CD8-positive, alpha-beta memory T cell (primary cell): ENCODE results near the gene IRF9. TPM values are rescaled to one million over a fixed set of nuclear protein-coding genes. Genes with fewer than 3 reads are reported as not detected.
A peak's percentile ranks its signal among the peaks of the same experiment; 100 is the strongest.

Experiments
- CTCF ChIA-PET: fragments of 350-600 bp; sonication (Branson Sonifier 250); formaldehyde crosslinking; loops from one replicate; lab custom pipeline; 2021; ENCODE audit warnings: antibody characterized with exemption; lab: Charles Lee
- POLR2A ChIA-PET: fragments of 350-600 bp; sonication (Branson Sonifier 250); formaldehyde crosslinking; loops from one replicate; lab custom pipeline; 2021; ENCODE audit warnings: antibody characterized with exemption; lab: Charles Lee
- DNase-seq, 5 donors: peaks; one replicate each; pipeline versions ENCODE4 v3.0.0 to v3.0.0-alpha.2; 2020 to 2022; ENCODE audit warnings: mixed read lengths in 1 of 5
- H3K27ac ChIP-seq: one replicate; pipeline ENCODE4 v1.7.0; 2013; ENCODE audit warnings: low read depth, mild to moderate bottlenecking, low read length, moderate library complexity
- H3K27me3 ChIP-seq: 2 replicates; pipeline ENCODE4 v1.7.0; 2013; ENCODE audit warnings: low read length, mild to moderate bottlenecking; ENCODE audit not compliant: insufficient read depth, poor library complexity, severe bottlenecking
- H3K36me3 ChIP-seq: 2 replicates; pipeline ENCODE4 v1.7.0; 2013; ENCODE audit warnings: mild to moderate bottlenecking, low read length, moderate library complexity; ENCODE audit not compliant: insufficient read depth
- H3K4me1 ChIP-seq: 2 replicates; pipeline ENCODE4 v1.7.0; 2013; ENCODE audit warnings: mild to moderate bottlenecking, low read length, moderate library complexity; ENCODE audit not compliant: insufficient read depth
- H3K4me3 ChIP-seq: 2 replicates; pipeline ENCODE4 v1.7.0; 2013; ENCODE audit warnings: mild to moderate bottlenecking, low read length
- H3K9me3 ChIP-seq: 2 replicates; pipeline ENCODE4 v1.7.0; 2013; ENCODE audit warnings: mild to moderate bottlenecking, low read length
- H3K27ac Mint-ChIP-seq, 8 donors: one replicate each; pipeline ENCODE4 v1.8.0; 2020 to 2021; ENCODE audit warnings: mixed read lengths in 8 of 8, mild to moderate bottlenecking in 6 of 8, inconsistent platforms in 3 of 8, moderate library complexity in 3 of 8
- H3K27me3 Mint-ChIP-seq, 2 donors: one replicate each; pipeline ENCODE4 v1.8.0; 2020 to 2021; ENCODE audit warnings: mixed read lengths in 2 of 2, mild to moderate bottlenecking in 1 of 2, moderate library complexity in 1 of 2
- H3K36me3 Mint-ChIP-seq, 3 donors: one replicate each; pipeline ENCODE4 v1.8.0; 2020 to 2021; ENCODE audit warnings: mixed read lengths in 3 of 3, inconsistent platforms in 1 of 3, mild to moderate bottlenecking in 1 of 3
- H3K4me1 Mint-ChIP-seq, 3 donors: one replicate each; pipeline ENCODE4 v1.8.0; 2020 to 2021; ENCODE audit warnings: mixed read lengths in 3 of 3, inconsistent platforms in 1 of 3, mild to moderate bottlenecking in 1 of 3
- H3K4me3 Mint-ChIP-seq, 7 donors: one replicate each; pipeline ENCODE4 v1.8.0; 2020 to 2021; ENCODE audit warnings: mixed read lengths in 7 of 7, mild to moderate bottlenecking in 6 of 7, moderate library complexity in 4 of 7, inconsistent platforms in 2 of 7
- H3K9me3 Mint-ChIP-seq, 5 donors: one replicate each; pipeline ENCODE4 v1.8.0; 2020 to 2022; ENCODE audit warnings: mixed read lengths in 5 of 5, mild to moderate bottlenecking in 3 of 5, moderate library complexity in 2 of 5, inconsistent platforms in 1 of 5
- polyA plus RNA-seq: library from polyadenylated mRNA; unstranded; fragments of 300-500 nt; fragmentation: Illumina TruSeq; gene quantifications from one replicate; pipeline ENCODE4 v1.2.3, GENCODE V29; 2021
- total RNA-seq, 2 experiments: library from RNA; stranded (reverse); gene quantifications; one replicate each; pipeline ENCODE4 v1.2.3, GENCODE V29; 2021

Gene IRF9, protein sequence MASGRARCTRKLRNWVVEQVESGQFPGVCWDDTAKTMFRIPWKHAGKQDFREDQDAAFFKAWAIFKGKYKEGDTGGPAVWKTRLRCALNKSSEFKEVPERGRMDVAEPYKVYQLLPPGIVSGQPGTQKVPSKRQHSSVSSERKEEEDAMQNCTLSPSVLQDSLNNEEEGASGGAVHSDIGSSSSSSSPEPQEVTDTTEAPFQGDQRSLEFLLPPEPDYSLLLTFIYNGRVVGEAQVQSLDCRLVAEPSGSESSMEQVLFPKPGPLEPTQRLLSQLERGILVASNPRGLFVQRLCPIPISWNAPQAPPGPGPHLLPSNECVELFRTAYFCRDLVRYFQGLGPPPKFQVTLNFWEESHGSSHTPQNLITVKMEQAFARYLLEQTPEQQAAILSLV
- total RNA-seq: 10 to 100 TPM; 62.0 to 68.6 TPM
- 91.7 TPM for polyA plus RNA-seq

DNA sequence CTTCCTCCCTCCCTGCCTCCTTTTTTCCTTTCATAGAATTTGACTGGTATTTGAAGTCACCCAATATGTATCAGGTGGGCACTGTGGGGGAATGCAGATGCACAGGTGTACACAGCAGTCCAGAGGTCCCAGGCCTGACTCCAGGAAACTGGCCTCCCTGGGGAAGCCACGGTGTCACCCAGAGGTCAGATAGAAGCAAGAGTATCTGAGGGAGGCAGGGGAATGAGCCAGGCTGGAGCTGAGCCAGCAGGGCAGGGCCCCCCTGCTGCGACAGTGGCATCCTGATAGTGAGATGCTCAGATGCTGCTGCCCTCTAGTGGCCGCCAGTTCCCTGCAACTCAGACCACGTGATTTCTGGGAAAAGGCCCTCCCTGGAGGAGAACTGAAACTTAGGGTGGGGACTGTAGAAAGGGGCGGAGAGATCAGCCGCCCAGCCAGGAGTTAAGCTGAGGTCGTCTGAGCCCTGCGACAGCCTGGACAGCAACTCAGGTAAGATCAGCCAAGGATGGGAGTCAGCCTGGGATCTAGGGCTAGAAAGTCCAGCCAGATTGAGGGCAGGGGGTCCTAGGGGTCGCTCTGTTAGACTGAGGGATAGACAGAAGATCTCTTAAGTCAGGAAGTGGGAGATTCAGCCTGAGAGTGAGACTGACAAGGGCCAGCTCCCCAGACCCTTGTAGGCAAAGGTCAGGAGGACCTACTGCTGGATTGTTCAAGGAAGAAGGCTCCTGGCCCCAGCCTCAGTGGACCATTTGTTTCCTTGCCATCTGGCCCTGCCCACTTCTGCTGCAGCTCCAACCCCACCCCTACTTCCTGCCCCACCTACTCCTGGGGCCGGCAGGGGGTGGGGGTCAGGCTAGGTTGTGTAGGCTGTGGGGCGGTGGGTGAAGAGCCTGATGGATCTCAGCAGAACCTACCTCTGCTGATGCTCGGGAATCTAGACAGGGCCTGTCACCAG is at the start of gene IRF9:
Gene IRF9, plus strand, starts transcription at position 416 of the 955 bp plus-strand sequence. CDS start 880 bp downstream, outside the sequence.
- POLR2A ChIA-PET: interaction anchor here (0.5 to 2.5 kb wide), 15 partner anchors 10 to 289 kb away, joined by 3 to 23 read pairs (median 5); partner anchors contain the start of genes CHMP4A, DCAF11, EMC9 and IPO4
- H3K4me1 Mint-ChIP-seq: peaks cover 40 to 56% (median 49%) of the 10 kb centered on the region in 3 donors

DNA sequence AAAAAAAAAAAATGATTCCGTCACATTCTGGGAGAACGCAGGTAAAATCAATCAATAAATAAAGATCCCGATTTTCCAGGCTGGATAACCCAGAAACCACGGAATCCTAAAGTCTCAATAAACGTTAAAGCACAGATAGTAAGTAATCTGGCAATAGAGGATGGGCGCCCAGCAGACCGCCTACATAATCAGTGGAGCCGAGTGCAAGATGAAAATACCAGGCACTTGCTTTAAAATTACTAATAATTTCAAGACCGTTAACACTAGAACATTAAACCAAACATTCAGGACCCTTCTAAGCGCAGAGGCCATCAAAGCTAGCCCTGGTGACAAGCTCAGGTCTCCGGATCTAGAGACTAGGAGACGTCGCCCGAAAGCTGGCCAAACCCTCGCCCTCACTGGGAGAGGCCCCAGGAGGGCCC is 47.7 kb upstream of the IRF9 start:
- no peak for DNase-seq
- peaks cover 13% of the 10 kb centered on the region for H3K36me3 ChIP-seq
- Mint-ChIP-seq H3K9me3 (no peaks in the 10 kb centered on the region), H3K4me3 (peak overlapping the region; percentile 96 to 100 (median 98)), H3K27ac (peak overlapping the region; percentile 98 to 100 (median 99)), H3K4me1 (peaks cover 35 to 44% (median 41%) of the 10 kb centered on the region in 3 donors), H3K36me3 (peaks cover 0 to 40% (median 7%) of the 10 kb centered on the region in 3 donors), H3K27me3 (peaks cover 0 to 5% of the 10 kb centered on the region in 2 donors)
- POLR2A ChIA-PET: interaction anchor here (1.8 to 4.6 kb wide), 11 partner anchors 20 to 158 kb away, joined by 6 to 58 read pairs (median 22); partner anchors contain the start of genes CHMP4A, EMC9, IRF9 and PCK2
- H3K27me3 ChIP-seq: no peaks in the 10 kb centered on the region
- H3K4me3 ChIP-seq: peak overlapping the region; percentile 99
- no peaks in the 10 kb centered on the region for H3K9me3 ChIP-seq
- peak overlapping the region; percentile 98 for H3K27ac ChIP-seq
- CTCF ChIA-PET: interaction anchor here (0.8 to 4.4 kb wide), 10 partner anchors 9 to 194 kb away, joined by 3 to 34 read pairs (median 7); partner anchors contain the start of genes CIDEB, IRF9, PSME1 and PSME2
- peaks cover 39% of the 10 kb centered on the region for H3K4me1 ChIP-seq

More for the DNA sequence above, at the start of gene IRF9:
- H3K27me3 ChIP-seq: no peaks in the 10 kb centered on the region
- H3K9me3 ChIP-seq: no peaks in the 10 kb centered on the region
- peak; percentile 93 to 97 (median 96) for DNase-seq
- H3K27me3 Mint-ChIP-seq: peaks cover 0 to 3% of the 10 kb centered on the region in 2 donors
- CTCF ChIA-PET: interaction anchor here (0.7 to 5.2 kb wide), 40 partner anchors 10 to 280 kb away, joined by 3 to 50 read pairs (median 4); partner anchors contain the start of genes CHMP4A, DCAF11, DHRS1 and EMC9
- peaks cover 47% of the 10 kb centered on the region for H3K36me3 ChIP-seq
- peak within 1 kb of the TSS; percentile 84 to 100 (median 99) for H3K27ac Mint-ChIP-seq
- peak within 1 kb of the TSS; percentile 99 for H3K4me3 ChIP-seq
- H3K9me3 Mint-ChIP-seq: no peaks in the 10 kb centered on the region
- peak within 1 kb of the TSS; percentile 96 for H3K27ac ChIP-seq
- peak within 1 kb of the TSS; percentile 89 to 100 (median 98) for H3K4me3 Mint-ChIP-seq
- H3K4me1 ChIP-seq: peaks cover 41% of the 10 kb centered on the region
- H3K36me3 Mint-ChIP-seq: peaks cover 23 to 83% (median 28%) of the 10 kb centered on the region in 3 donors

DNA sequence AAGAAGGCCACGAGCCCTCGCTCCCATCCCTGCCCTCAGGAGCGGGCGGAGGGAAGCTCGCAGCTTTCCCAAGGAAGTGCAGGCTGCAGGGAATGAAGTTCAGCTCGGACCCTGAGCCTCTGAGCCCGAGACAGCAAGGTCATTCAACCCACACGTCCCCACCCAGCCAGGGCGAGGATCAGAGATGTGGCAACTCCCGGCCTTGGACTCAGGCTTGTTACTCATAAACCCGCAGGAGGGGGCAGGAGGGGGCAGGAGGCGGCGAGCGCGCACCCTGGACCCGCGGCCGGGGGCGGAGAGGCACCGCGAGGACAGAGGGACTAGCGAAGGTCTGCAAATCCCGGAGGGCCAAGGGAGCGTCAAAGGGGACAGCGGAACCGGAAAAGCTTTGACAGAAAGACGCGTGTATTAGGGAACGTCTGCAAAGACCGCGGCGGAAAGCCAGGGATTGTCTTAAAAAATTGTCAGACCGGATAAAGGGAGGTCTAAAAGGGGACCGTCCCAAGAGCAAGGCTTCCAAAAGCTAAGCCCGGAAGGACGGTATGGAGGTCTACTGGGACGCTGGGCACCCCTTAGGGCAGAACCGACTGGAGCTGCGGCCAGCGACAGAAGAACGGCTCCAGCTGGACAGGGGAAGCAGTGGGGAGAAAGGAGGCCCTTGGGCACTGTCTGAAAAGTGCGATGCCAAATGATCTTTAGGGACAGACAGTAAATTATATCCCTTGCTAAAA is 47.1 kb upstream of the IRF9 start:
- H3K9me3 ChIP-seq: no peaks in the 10 kb centered on the region
- DNase-seq: peak in 4 of 5 donors; percentile 69 to 88 (median 79)
- H3K4me3 ChIP-seq: peak overlapping the region; percentile 99
- H3K36me3 ChIP-seq: peaks cover 19% of the 10 kb centered on the region
- H3K27ac Mint-ChIP-seq: peak overlapping the region; percentile 98 to 100 (median 99)
- ChIA-PET CTCF (interaction anchor here (0.8 to 4.4 kb wide), 18 partner anchors 8 to 194 kb away, joined by 3 to 34 read pairs (median 6); partner anchors contain the start of genes CIDEB, EMC9, IRF9 and PSME1), POLR2A (interaction anchor here (0.7 to 4.6 kb wide), 19 partner anchors 12 to 317 kb away, joined by 3 to 58 read pairs (median 10); partner anchors contain the start of genes CHMP4A, DHRS1, EMC9 and IRF9)
- H3K9me3 Mint-ChIP-seq: no peaks in the 10 kb centered on the region
- peaks cover 0 to 5% of the 10 kb centered on the region in 2 donors for H3K27me3 Mint-ChIP-seq
- peaks cover 34% of the 10 kb centered on the region for H3K4me1 ChIP-seq
- peaks cover under 1 to 46% (median 13%) of the 10 kb centered on the region in 3 donors for H3K36me3 Mint-ChIP-seq
- H3K27me3 ChIP-seq: no peaks in the 10 kb centered on the region
- peak overlapping the region; percentile 98 for H3K27ac ChIP-seq
- peaks cover 31 to 39% (median 38%) of the 10 kb centered on the region in 3 donors for H3K4me1 Mint-ChIP-seq
- peak overlapping the region; percentile 96 to 100 (median 98) for H3K4me3 Mint-ChIP-seq

DNA sequence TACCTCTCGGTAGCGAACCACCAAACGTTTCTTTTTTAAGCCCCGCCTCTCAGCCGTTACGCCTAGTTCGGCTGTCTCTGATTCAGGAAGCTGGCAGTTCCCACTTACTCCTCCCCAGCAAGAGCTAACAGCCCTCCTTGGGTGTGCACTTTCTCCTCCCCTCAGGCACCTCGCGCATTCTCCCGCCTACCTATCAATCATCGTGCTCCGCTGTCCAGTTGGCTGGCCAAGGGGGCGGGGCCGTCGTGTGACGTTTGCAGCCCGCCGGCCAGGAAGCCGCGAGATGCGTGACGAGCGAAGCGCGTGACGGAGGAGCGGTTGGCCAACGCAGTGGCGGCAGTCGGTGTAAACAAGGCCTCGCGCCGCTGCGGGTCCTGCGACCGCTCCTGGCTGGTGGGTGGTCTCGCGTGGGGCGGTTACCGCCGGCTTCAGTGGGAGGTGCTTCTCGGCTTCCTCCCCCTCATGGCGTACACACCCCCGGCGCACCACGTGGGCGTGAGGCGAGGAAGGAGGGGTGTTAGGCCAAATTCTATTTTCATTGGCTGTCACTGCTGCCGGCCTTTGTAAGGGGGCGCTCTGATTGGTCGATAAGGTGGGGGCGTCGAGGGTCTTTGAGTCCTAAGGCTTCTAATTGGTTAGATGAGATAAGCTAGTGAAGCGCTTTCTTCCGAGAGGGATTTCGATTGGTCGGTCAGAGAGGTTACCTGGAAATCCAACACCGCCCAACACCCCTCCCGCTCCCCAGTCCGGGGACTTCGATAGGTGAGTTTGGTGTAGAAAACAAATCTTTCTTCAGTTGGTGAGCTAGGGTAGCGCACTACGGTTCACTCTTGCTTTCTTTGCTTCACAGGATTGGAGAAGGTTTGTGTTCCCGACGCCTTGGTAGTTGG is 46.3 kb upstream of the IRF9 start, which contains the start of the genes DCAF11 and NRL:
Gene DCAF11, plus strand, starts transcription at position 246 of the 890 bp plus-strand sequence. CDS start 818 bp downstream, outside the sequence.
Gene NRL, minus strand, starts transcription at position 418 of the 890 bp plus-strand sequence. CDS start 32,101 bp downstream, outside the sequence.
- CTCF ChIA-PET: interaction anchor here (0.8 to 4.4 kb wide), 23 partner anchors 8 to 327 kb away, joined by 3 to 34 read pairs (median 6); partner anchors contain the start of genes CHMP4A, CIDEB, EMC9 and IPO4
- DNase-seq: peak; percentile 97 to 100 (median 99)
- H3K4me1 ChIP-seq: peaks cover 28% of the 10 kb centered on the region
- no peaks in the 10 kb centered on the region for H3K27me3 ChIP-seq
- Mint-ChIP-seq H3K27me3 (peaks cover 0 to 5% of the 10 kb centered on the region in 2 donors), H3K27ac (peak within 1 kb of the TSS; percentile 98 to 100 (median 99)), H3K9me3 (no peaks in the 10 kb centered on the region), H3K36me3 (peaks cover 5 to 54% (median 19%) of the 10 kb centered on the region in 3 donors), H3K4me3 (peak within 1 kb of the TSS; percentile 96 to 100 (median 98)), H3K4me1 (peaks cover 30 to 37% (median 36%) of the 10 kb centered on the region in 3 donors)
- no peaks in the 10 kb centered on the region for H3K9me3 ChIP-seq
- POLR2A ChIA-PET: interaction anchor here (0.7 to 4.6 kb wide), 22 partner anchors 11 to 794 kb away, joined by 3 to 58 read pairs (median 6); partner anchors contain the start of genes CHMP4A, DHRS1, DHRS4 and EMC9
- peak within 1 kb of the TSS; percentile 98 for H3K27ac ChIP-seq
- peak within 1 kb of the TSS; percentile 99 for H3K4me3 ChIP-seq
- peaks cover 27% of the 10 kb centered on the region for H3K36me3 ChIP-seq

DNA sequence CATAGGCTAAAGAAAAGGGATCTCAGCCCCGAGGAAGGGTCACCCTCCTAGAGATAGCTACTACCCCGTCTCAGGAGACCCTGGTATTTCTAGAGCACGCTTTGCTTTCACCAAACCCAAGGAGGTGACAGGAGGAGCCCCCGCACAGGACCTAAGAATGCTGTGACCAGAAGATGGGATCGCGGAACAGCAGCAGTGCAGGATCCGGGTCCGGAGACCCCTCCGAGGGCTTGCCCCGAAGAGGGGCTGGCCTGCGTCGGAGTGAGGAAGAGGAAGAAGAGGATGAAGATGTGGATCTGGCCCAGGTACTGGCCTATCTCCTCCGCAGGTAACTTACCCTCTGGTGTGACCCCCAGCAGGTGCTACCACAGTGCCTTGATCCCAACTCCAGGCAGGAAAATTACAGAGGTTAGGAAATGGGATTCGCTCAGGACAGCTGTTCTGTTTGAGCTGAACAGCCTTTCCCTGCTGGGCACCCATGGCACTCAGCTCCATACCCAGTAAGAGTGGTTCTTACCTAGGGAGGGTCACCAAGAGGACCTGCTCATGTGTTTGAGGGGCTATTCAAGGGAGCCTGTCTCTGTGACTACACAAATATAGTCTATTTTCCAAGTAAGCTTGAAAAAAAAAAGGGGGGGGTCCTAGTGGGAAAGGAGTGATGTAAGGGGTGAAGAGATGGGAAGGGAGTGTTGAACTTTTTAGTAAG is 45.5 kb upstream of the IRF9 start:
- Histone ChIP-seq H3K4me3 (peak overlapping the region; percentile 93), H3K4me1 (peaks cover 28% of the 10 kb centered on the region), H3K27me3 (no peaks in the 10 kb centered on the region), H3K9me3 (no peaks in the 10 kb centered on the region), H3K36me3 (peaks cover 32% of the 10 kb centered on the region), H3K27ac (peak overlapping the region; percentile 98)
- no peak for DNase-seq
- Mint-ChIP-seq H3K4me3 (peak overlapping the region; percentile 96 to 100 (median 98)), H3K9me3 (no peaks in the 10 kb centered on the region), H3K36me3 (peaks cover 5 to 58% (median 19%) of the 10 kb centered on the region in 3 donors), H3K27me3 (peaks cover 0 to 5% of the 10 kb centered on the region in 2 donors), H3K27ac (peak overlapping the region; percentile 98 to 100 (median 99)), H3K4me1 (peaks cover 30 to 37% (median 35%) of the 10 kb centered on the region in 3 donors)
- ChIA-PET POLR2A (interaction anchor here (0.9 to 4.6 kb wide), 19 partner anchors 10 to 795 kb away, joined by 3 to 58 read pairs (median 10); partner anchors contain the start of genes CHMP4A, DHRS1, DHRS4 and EMC9), CTCF (interaction anchor here (1.0 to 4.4 kb wide), 19 partner anchors 9 to 326 kb away, joined by 3 to 34 read pairs (median 8); partner anchors contain the start of genes CHMP4A, CIDEB, EMC9 and IPO4)
